Measurements from ENCODE around the gene ANKMY1. TPM values are rescaled to one million over a fixed set of nuclear protein-coding genes. Genes with fewer than 3 reads are reported as not detected.
A peak's percentile ranks its signal among the peaks of the same experiment; 100 is the strongest.

The ANKMY1 gene
- polyA plus RNA-seq, 3 donors, result 2.1 to 22.9 (median 2.9) TPM

DNA sequence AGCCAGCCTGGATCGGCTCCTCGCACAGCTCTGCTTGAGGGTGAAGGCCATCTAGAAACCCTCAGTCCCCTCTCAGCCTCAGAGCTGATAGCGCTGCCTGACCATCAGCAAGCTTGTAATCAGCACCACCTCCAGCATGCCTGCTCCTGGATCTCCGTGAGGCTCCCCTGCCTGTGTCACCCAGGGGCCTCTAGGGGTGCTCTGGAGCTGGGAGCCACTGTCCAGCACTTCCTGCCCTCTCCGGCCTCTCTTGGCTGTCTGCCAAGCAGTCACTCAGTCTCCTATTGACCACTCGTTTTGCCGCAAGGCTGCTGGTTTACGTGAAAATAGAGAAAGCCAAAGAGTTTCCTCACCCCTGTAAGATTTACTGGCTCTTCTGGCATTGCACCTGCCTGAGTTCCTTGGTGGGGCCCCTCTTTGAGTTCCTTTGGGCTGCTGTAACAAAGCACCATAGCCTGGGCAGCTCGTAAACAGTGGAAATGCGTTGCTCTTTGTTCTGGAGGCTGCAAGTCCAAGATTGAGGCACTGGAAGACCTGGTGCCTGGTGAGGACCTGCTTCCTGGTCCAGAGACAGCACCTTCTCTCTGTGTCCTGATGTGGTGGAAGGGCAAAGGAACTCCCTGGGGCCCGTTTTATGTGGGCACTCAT, 46.6 kb upstream of the ANKMY1 start:
- no peaks in the 10 kb centered on the region for H3K79me2 ChIP-seq (ENCODE audit: insufficient read depth, low read length)
- 68% methylated on average over 7 of the region's 11 CpGs for WGBS (ENCODE audit: insufficient coverage)
- no peaks in the 10 kb centered on the region for H4K20me1 ChIP-seq (ENCODE audit: insufficient read depth, low read length)
- Mint-ChIP-seq H3K27me3 (ENCODE audit: low read depth in 3 of 3) (peaks cover 0 to 11% (median 5%) of the 10 kb centered on the region in 3 donors), H3K4me1 (peaks cover 9% of the 10 kb centered on the region), H3K27ac (peak overlapping the region in 4 of 7 donors; percentile 55 to 79 (median 70)), H3K36me3 (peaks cover 16 to 22% of the 10 kb centered on the region in 2 donors), H3K4me3 (peak overlapping the region in 1 of 2 donors; percentile 63), H3K9me3 (no peaks in the 10 kb centered on the region)
- H3K4me1 ChIP-seq (ENCODE audit: control insufficient read depth in 1 of 2, insufficient read depth in 2 of 2, low read length in 2 of 2), result peaks cover 9 to 11% of the 10 kb centered on the region in 2 donors
- H3K9ac ChIP-seq (ENCODE audit: insufficient read depth, low read length, poor library complexity, severe bottlenecking), result no peak overlapping the region
- H2AFZ ChIP-seq (ENCODE audit: insufficient read depth, low read depth, low read length, poor library complexity, severe bottlenecking), result peak overlapping the region; percentile 42
- peak overlapping the region; percentile 34 for H3K4me2 ChIP-seq (replicated peaks; ENCODE audit: extremely low read depth, low read length, poor library complexity, severe bottlenecking)
- intact Hi-C loops (cut with micrococcal nuclease), result loop anchor here in 1 of 2 donors (10.0 kb wide), 1 partner anchor 60 kb away; no protein-coding TSS in a partner anchor
- H3K27me3 ChIP-seq (ENCODE audit: control insufficient read depth in 2 of 2, insufficient read depth in 2 of 2, low read length in 2 of 2), result no peaks in the 10 kb centered on the region
- H3K36me3 ChIP-seq (replicated peaks in 1 of 2; ENCODE audit: control insufficient read depth in 1 of 2, insufficient read depth in 2 of 2, low read length in 2 of 2), result peaks cover 8 to 29% of the 10 kb centered on the region in 2 donors
- DNase-seq, result peak; percentile 57 to 81 (median 81)
- H3K27ac ChIP-seq (ENCODE audit: low read depth in 1 of 2, low read length in 2 of 2), result no peak overlapping the region
- no peaks in the 10 kb centered on the region for H3K9me3 ChIP-seq (replicated peaks in 1 of 2; ENCODE audit: control insufficient read depth in 1 of 2, insufficient read depth in 1 of 2, low read length in 2 of 2)
- TF ChIP-seq, protein P1, sequence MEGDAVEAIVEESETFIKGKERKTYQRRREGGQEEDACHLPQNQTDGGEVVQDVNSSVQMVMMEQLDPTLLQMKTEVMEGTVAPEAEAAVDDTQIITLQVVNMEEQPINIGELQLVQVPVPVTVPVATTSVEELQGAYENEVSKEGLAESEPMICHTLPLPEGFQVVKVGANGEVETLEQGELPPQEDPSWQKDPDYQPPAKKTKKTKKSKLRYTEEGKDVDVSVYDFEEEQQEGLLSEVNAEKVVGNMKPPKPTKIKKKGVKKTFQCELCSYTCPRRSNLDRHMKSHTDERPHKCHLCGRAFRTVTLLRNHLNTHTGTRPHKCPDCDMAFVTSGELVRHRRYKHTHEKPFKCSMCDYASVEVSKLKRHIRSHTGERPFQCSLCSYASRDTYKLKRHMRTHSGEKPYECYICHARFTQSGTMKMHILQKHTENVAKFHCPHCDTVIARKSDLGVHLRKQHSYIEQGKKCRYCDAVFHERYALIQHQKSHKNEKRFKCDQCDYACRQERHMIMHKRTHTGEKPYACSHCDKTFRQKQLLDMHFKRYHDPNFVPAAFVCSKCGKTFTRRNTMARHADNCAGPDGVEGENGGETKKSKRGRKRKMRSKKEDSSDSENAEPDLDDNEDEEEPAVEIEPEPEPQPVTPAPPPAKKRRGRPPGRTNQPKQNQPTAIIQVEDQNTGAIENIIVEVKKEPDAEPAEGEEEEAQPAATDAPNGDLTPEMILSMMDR (IDR thresholded peaks at IDR 0.05), result peak; percentile 79
- H3K4me3 ChIP-seq (replicated peaks in 1 of 3; ENCODE audit: low read depth in 2 of 3, low read length in 3 of 3), result peak overlapping the region in 1 of 3 experiments; percentile 12

DNA sequence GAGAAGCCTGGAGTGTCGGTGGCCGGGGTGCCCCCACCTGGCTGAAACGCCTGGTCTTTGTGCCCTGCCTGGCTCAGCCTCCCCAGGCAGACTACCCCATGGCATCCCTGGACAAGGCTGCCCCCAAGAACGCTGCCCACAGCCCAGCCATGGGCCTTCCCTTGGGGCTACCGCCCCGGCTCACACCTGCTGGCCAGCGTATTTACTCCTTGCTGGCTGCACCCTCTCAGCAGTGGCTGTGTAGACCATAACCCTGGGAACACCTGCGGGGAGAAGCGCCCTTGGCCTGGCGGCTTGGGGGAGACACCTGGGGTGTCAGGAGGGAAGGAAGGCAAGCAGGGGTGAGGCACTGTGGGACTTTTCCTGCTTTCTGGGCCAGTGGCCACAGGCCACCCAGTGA, 46.1 kb upstream of the ANKMY1 start:
- peak overlapping the region in 1 of 7 donors; percentile 18 for H3K27ac Mint-ChIP-seq
- H3K36me3 Mint-ChIP-seq, result peaks cover 21 to 28% of the 10 kb centered on the region in 2 donors
- Histone ChIP-seq H3K27me3 (ENCODE audit: control insufficient read depth in 2 of 2, insufficient read depth in 2 of 2, low read length in 2 of 2) (no peaks in the 10 kb centered on the region), H3K79me2 (ENCODE audit: insufficient read depth, low read length) (no peaks in the 10 kb centered on the region), H3K27ac (ENCODE audit: low read depth in 1 of 2, low read length in 2 of 2) (no peak overlapping the region), H4K20me1 (ENCODE audit: insufficient read depth, low read length) (no peaks in the 10 kb centered on the region), H2AFZ (ENCODE audit: insufficient read depth, low read depth, low read length, poor library complexity, severe bottlenecking) (no peak overlapping the region), H3K4me3 (replicated peaks in 1 of 3; ENCODE audit: low read depth in 2 of 3, low read length in 3 of 3) (no peak overlapping the region), H3K4me2 (replicated peaks; ENCODE audit: extremely low read depth, low read length, poor library complexity, severe bottlenecking) (no peak overlapping the region), H3K36me3 (replicated peaks in 1 of 2; ENCODE audit: control insufficient read depth in 1 of 2, insufficient read depth in 2 of 2, low read length in 2 of 2) (peaks cover 13 to 34% of the 10 kb centered on the region in 2 donors), H3K4me1 (ENCODE audit: control insufficient read depth in 1 of 2, insufficient read depth in 2 of 2, low read length in 2 of 2) (peaks cover 9 to 11% of the 10 kb centered on the region in 2 donors), H3K9me3 (replicated peaks in 1 of 2; ENCODE audit: control insufficient read depth in 1 of 2, insufficient read depth in 1 of 2, low read length in 2 of 2) (no peaks in the 10 kb centered on the region), H3K9ac (ENCODE audit: insufficient read depth, low read length, poor library complexity, severe bottlenecking) (no peak overlapping the region)
- no peak for DNase-seq
- H3K4me3 Mint-ChIP-seq, result no peak overlapping the region
- H3K9me3 Mint-ChIP-seq, result no peaks in the 10 kb centered on the region
- intact Hi-C loops (cut with micrococcal nuclease), result loop anchor here in 1 of 2 donors (10.0 kb wide), 1 partner anchor 61 kb away; no protein-coding TSS in a partner anchor
- peaks cover 0 to 11% (median 5%) of the 10 kb centered on the region in 3 donors for H3K27me3 Mint-ChIP-seq (ENCODE audit: low read depth in 3 of 3)
- WGBS (ENCODE audit: insufficient coverage), result 97% methylated on average over 10 of the region's 10 CpGs
- TF ChIP-seq, protein P1 (IDR thresholded peaks at IDR 0.05), result no peak
- H3K4me1 Mint-ChIP-seq, result peaks cover 9% of the 10 kb centered on the region

Data from CD14-positive monocyte (primary cell).